GM18909 (cell line): ENCODE results near the gene NRBP1.
"Not testable (repeated sequence)": the region's sequence is repeated elsewhere in the genome, so short reads cannot be mapped to it uniquely, and the experiment has no call there.

Experiments used
- ATAC-seq: cut with Tn5 transposase; IDR thresholded peaks from one replicate; pipeline ENCODE4 v1.9.1; 2021; ENCODE audit warnings: mild to moderate bottlenecking; ENCODE audit not compliant: unreplicated experiment, poor library complexity

NRBP1 gene

DNA sequence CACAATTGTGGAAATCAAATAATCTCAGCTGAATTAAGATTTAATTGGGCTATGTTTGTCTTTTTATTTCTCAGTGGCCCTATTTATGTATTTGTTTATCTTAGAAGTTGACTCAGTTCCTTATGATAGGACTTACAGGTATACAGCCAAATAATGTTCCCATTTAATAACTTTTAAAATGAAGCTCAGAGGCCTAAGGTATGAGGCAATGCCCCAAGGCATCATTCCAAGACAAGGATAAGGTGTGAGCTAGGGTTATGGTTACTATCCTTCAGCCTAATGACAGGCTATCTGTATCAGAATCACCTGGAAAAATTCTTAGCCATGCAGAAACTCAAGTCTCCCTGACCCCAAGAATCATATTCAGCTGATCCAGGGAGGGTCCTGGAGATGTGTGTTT lies 7.4 kb upstream of the NRBP1 start:
- ATAC-seq: no peak

- ATAC-seq: no peak
These were observed 6.7 kb upstream of the NRBP1 start for GRCh38 chr2:27421660-27422250.

DNA sequence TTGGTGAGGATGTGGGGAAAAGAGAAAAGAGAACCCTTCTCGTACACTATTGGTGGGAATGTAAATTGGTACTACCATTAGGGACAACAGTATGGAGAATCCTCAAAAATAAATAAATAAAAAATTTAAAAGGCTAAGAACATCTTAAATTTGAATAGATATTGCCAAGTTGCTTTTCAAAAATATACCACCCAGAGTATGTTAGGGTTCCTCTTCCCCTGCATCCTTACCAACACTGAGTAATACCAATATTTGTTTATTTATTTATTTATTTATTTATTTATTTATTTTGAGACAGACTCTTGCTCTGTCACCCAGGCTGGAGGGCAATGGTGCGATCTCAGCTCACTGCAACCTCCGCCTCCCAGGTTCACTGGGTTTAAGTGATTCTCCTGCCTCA lies 5.5 kb upstream of the NRBP1 start:
- no peak for ATAC-seq

GRCh38 chr2:27425039-27425438 lies 3.4 kb upstream of the NRBP1 start:
- not testable (repeated sequence) for ATAC-seq

DNA sequence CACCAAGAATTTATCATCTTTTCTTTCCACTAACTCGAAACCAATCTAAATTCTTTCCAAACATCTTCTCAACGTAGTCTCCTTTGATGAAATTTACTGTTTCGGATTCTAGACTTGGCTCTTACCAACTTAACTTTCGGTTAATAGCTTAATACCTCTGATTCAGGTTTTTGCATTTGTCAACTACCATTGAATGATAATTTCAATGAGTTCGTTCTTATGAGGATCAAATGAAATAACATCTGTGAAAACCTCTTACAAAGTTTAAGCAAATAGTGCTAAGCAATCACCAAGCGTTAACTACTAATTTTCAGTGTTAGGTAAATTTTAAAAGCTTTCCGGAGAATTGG lies 593 bp upstream of the NRBP1 start:
- ATAC-seq: no peak

DNA sequence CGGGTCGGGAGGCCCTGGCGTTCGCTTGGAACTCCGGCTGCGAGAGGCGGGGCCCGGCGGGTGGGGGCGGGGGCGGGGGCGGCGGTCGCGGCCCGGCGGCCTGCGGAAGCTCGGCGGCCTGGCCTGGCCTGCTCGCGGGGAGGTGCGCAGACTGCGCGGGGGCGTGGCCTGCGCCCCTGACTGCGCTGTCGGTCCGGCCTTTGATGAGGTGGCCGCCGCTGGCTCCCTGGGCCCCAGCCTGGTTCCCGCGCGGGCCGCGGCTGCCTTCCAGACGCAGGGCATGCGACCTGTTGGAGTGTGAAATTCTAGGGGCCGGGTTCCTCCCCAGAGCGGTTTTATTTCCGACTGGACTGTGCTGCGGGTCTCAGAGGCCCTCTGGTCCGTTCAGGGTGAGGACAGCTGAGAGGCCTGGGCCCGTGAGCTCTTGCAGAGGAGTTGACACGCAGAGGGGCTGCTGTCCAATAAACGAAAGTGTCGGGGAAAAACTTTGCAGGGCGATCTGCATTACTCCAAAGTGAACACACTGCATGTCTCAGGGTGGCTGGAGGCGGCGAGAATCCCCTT lies 629 bp downstream of the NRBP1 start:
- ATAC-seq: peak; percentile 67

- no peak for ATAC-seq
These were observed 3.0 kb downstream of the NRBP1 start for GRCh38 chr2:27431395-27431794.

GRCh38 chr2:27435628-27436027 lies 7.2 kb downstream of the NRBP1 start:
- ATAC-seq: no peak

DNA sequence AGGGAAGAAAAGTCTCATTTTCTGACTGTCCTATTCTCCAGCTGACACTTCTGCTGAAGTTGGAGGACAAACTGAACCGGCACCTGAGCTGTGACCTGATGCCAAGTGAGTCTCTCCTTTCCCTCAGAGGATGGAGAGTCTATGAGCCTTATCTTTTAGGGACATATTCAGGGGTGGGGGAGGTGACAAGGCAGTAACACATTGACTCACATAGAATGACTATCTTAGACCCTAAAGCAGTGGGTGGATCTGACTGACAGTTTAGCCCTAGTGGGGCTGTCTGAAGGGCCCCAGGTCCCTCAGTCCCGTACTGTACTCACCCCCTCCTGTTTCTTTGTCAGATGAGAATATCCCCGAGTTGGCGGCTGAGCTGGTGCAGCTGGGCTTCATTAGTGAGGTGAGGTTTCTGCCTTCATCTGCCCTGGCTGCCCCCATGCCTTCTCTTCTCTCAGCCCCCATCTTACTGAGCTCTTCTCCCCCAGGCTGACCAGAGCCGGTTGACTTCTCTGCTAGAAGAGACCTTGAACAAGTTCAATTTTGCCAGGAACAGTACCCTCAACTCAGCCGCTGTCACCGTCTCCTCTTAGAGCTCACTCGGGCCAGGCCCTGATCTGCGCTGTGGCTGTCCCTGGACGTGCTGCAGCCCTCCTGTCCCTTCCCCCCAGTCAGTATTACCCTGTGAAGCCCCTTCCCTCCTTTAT lies 12.9 kb downstream of the NRBP1 start:
- no peak for ATAC-seq

DNA sequence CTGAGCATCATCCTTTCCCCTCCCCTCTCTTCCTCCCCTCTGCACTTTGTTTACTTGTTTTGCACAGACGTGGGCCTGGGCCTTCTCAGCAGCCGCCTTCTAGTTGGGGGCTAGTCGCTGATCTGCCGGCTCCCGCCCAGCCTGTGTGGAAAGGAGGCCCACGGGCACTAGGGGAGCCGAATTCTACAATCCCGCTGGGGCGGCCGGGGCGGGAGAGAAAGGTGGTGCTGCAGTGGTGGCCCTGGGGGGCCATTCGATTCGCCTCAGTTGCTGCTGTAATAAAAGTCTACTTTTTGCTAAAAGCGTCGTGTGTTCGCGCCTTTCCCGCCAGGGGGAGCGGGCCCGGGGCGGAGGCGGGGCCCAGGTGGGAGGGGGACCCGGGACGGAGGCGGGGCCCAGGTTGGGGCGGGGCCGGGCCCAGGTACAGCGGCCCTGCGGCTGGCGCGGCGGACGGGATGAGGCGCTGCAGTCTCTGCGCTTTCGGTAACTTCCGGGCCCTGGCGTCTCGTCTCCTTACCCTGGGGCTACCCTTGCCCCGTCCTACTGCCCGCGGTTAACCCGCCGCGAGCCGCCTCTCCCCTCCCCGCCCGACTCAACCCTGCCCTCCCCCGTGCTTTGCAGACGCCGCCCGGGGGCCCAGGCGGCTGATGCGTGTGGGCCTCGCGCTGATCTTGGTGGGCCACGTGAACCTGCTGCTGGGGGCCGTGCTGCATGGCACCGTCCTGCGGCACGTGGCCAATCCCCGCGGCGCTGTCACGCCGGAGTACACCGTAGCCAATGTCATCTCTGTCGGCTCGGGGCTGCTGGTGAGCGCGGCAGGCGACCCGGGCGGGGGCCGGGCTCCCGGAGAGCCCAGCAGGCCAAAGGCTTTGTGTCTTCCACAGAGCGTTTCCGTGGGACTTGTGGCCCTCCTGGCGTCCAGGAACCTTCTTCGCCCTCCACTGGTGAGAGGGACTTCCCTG lies 13.8 kb downstream of the NRBP1 start, which contains the start of gene KRTCAP3:
KRTCAP3 (plus strand) TSS at position 424 of the 962 bp plus-strand sequence; CDS start at position 456, 32 bp downstream.
- no peak for ATAC-seq

- no peak for ATAC-seq
These were observed 14.5 kb downstream of the NRBP1 start for GRCh38 chr2:27442920-27443282.

DNA sequence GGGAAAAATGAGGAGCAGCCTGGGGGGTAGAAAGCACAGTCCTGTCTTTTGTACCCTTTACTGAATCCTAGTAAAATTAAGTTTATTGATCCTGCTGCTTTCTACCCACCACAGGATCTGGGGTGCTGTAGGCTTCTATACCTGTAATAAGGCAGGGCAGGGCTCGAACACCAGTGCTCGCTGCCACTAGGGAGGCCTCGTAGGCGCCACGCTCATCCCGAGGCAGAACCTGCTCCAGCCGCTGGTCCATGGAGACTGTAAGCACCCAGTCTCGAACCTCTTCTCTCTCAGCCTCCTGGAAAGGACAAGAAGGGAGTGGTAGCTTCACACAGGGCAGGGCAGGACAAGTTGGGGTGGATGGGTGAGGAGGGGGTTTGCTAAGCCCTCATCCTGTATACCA lies 16.7 kb downstream of the NRBP1 start:
- ATAC-seq: no peak

GRCh38 chr2:27445615-27446014 lies 17.2 kb downstream of the NRBP1 start:
- ATAC-seq: no peak

GRCh38 chr2:27446057-27446456 lies 17.6 kb downstream of the NRBP1 start:
- no peak for ATAC-seq

DNA sequence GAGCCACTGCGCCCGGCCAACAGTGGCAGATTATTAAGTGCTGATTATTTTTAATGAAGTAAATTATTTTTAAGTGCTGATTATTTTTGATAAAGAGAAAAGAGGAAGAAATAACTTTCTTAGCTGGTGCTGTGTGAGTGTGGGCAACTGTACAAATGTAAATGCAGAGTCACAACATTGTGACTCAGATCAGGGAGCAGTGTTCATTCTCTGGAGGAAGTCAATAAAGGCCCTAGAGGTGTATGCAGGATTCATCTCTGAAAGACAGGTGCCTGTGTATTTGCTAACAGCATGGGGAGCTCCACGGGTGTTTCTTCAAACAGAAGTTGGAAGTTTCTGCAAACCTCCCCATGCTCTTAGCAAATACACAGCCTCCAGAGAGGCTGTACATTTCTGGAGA lies 19.9 kb downstream of the NRBP1 start:
- ATAC-seq: no peak

- no peak for ATAC-seq
These were observed 22.7 kb downstream of the NRBP1 start for GRCh38 chr2:27451095-27451494.

GRCh38 chr2:27453968-27454367 lies 25.5 kb downstream of the NRBP1 start:
- ATAC-seq: no peak

GRCh38 chr2:27461118-27461517 lies 32.7 kb downstream of the NRBP1 start:
- no peak for ATAC-seq

DNA sequence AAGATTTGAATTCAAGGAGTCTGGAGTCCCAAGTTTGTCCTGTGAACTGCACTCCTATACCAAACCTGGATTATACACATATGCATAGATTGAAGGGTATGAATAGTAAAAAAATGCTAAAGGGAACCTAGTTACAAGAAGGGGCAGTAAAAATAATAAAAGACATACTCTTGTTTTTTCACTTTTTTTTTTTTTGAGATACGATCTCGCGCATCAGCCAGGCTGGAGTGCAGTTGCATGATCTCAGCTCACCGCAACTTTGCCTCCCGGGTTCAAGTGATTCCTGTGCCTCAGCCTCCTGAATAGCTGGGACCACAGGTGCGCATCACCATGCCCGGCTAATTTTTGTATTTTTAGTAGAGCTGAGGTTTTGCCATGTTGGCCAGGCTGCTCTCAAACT lies 36.0 kb downstream of the NRBP1 start:
- no peak for ATAC-seq

DNA sequence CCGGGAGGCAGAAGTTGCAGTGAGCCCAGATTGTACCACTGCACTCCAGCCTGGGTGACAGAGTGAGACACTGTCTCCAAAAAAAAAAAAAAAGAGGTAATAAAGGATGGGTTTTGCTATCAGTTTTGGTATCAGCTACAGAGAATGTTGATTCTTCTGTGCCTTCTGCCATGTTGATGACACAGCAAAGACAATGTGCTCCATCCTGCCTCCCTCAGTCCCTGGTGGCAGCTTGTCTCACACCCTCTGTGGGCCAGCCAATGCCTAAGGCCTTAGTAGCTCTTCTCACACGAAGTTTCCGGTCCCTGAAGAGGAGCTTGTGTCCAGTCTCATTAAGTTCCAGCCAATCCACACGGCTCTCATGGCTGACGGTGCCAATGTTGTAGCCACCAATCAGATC lies 43.5 kb downstream of the NRBP1 start:
- no peak for ATAC-seq

DNA sequence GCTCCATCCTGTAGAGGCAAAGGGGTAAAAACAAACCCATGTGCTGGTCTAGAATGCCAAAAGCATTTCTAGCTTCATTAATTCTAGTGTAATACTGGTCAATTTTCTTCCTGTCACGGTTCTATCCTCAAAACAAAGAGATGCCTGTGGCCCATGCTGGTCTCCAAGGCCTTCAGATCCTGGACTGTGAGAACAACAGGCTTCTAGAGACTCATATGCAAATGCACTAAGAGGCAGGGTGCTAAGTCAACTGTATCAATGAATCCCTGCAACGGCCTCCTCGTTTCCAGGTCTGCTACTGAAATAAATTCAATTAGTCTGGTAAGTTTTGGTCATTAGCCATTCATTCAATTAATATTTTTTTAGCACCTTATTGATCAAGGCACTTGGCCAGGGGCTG lies 57.1 kb downstream of the NRBP1 start:
- ATAC-seq: no peak
